Left ventricle myocardium inferior (tissue), 1 donor: ENCODE results near the gene FMR1. TPM values are rescaled to one million over a fixed set of nuclear protein-coding genes. Genes with fewer than 3 reads are reported as not detected.

ENCODE experiments used
- DNase-seq: peaks from one replicate; pipeline ENCODE4 v3.0.0-alpha.2; 2020
- H3K27ac ChIP-seq: fragments of 200-600 bp; replicated peaks from 2 replicates; pipeline ENCODE4 v1.8.0; 2021
- H3K27me3 ChIP-seq: fragments of 200-600 bp; 2 replicates; pipeline ENCODE4 v1.8.0; 2021; ENCODE audit warnings: low read depth
- H3K36me3 ChIP-seq: fragments of 200-600 bp; 2 replicates; pipeline ENCODE4 v1.8.0; 2021
- H3K4me1 ChIP-seq: fragments of 200-600 bp; 2 replicates; pipeline ENCODE4 v1.8.0; 2021
- H3K4me3 ChIP-seq: fragments of 200-600 bp; 2 replicates; pipeline ENCODE4 v1.8.0; 2021; ENCODE audit warnings: mild to moderate bottlenecking, moderate library complexity
- H3K9me3 ChIP-seq: fragments of 200-600 bp; replicated peaks from 2 replicates; pipeline ENCODE4 v1.8.0; 2021
- CTCF ChIP-seq: fragments of 200-600 bp; IDR thresholded peaks from 2 replicates; pipeline ENCODE4 v1.8.0; 2021; ENCODE audit warnings: antibody characterized with exemption, mild to moderate bottlenecking, borderline replicate concordance
- intact Hi-C: fragments of 100-400 bp; cut with micrococcal nuclease; formaldehyde crosslinking; loops from one replicate; pipeline ENCODE4 v1.11.0; 2022
- total RNA-seq: library from RNA; stranded (reverse); fragmentation: NEBNext Ultra II Directional; extraction: Animal tissue kit (Norgen Biotek cat#: 25700); gene quantifications from one replicate; pipeline ENCODE4 v1.2.1, GENCODE V29; 2021
- donor health status: DM: no; HTN: yes; CAD: no; lungs with severe emphysema.

FMR1 gene
- total RNA-seq, 1 donor from 2014 or later: 24.3 TPM

- no peaks in the 10 kb centered on the region for H3K27me3 ChIP-seq
- H3K4me3 ChIP-seq: no peak overlapping the region
- no peaks in the 10 kb centered on the region for H3K9me3 ChIP-seq
- intact Hi-C loops: no loop called here
- DNase-seq: no peak
- H3K4me1 ChIP-seq: peaks cover 69% of the 10 kb centered on the region
- no peaks in the 10 kb centered on the region for H3K36me3 ChIP-seq
- no peak for TF ChIP-seq CTCF
- no peak overlapping the region for H3K27ac ChIP-seq
Observed at GRCh38 chrX:147916375-147916968, 4.8 kb downstream of the FMR1 start.

GRCh38 chrX:147917700-147918695, 6.3 kb downstream of the FMR1 start:
- intact Hi-C loops: no loop called here
- H3K4me1 ChIP-seq: peaks cover 68% of the 10 kb centered on the region
- H3K36me3 ChIP-seq: no peaks in the 10 kb centered on the region
- no peak for DNase-seq
- H3K27ac ChIP-seq: no peak overlapping the region
- H3K4me3 ChIP-seq: no peak overlapping the region
- H3K9me3 ChIP-seq: no peaks in the 10 kb centered on the region
- H3K27me3 ChIP-seq: no peaks in the 10 kb centered on the region
- no peak for TF ChIP-seq CTCF

- Histone ChIP-seq H3K9me3 (no peaks in the 10 kb centered on the region), H3K27me3 (no peaks in the 10 kb centered on the region), H3K4me1 (peaks cover 47% of the 10 kb centered on the region), H3K27ac (no peak overlapping the region), H3K36me3 (no peaks in the 10 kb centered on the region), H3K4me3 (no peak overlapping the region)
- no peak for TF ChIP-seq CTCF
- no peak for DNase-seq
- intact Hi-C loops: no loop called here
Observed at GRCh38 chrX:147920161-147920666, 8.5 kb downstream of the FMR1 start.

- H3K9me3 ChIP-seq: no peaks in the 10 kb centered on the region
- no peak for TF ChIP-seq CTCF
- H3K4me1 ChIP-seq: peaks cover 15% of the 10 kb centered on the region
- intact Hi-C loops: no loop called here
- H3K27me3 ChIP-seq: no peaks in the 10 kb centered on the region
- H3K27ac ChIP-seq: no peak overlapping the region
- H3K4me3 ChIP-seq: no peak overlapping the region
- no peak for DNase-seq
- H3K36me3 ChIP-seq: no peaks in the 10 kb centered on the region
Observed at GRCh38 chrX:147923605-147924004, 11.9 kb downstream of the FMR1 start.

GRCh38 chrX:147927256-147927655, 15.5 kb downstream of the FMR1 start:
- no peak for TF ChIP-seq CTCF
- no peaks in the 10 kb centered on the region for H3K4me1 ChIP-seq
- H3K27ac ChIP-seq: no peak overlapping the region
- H3K36me3 ChIP-seq: peaks cover 15% of the 10 kb centered on the region
- no peaks in the 10 kb centered on the region for H3K27me3 ChIP-seq
- H3K9me3 ChIP-seq: no peaks in the 10 kb centered on the region
- intact Hi-C loops: no loop called here
- no peak for DNase-seq
- H3K4me3 ChIP-seq: no peak overlapping the region
